Pulmonary artery endothelial cell (primary cell): Measurements from ENCODE around the gene TRIM16. TPM values are rescaled to one million over a fixed set of nuclear protein-coding genes. Genes with fewer than 3 reads are reported as not detected.
"Not testable (repeated sequence)": the region's sequence is repeated elsewhere in the genome, so short reads cannot be mapped to it uniquely, and the experiment has no call there.

Experiments used
- DNase-seq: peaks from one replicate; pipeline ENCODE4 v3.0.0-alpha.2; 2011; ENCODE audit warnings: low read depth, low spot score
- total RNA-seq: library from RNA; depleted of rRNA; stranded (reverse); fragments of >200 nt; gene quantifications from 2 replicates; pipeline ENCODE4 v1.2.3, GENCODE V29; 2014

The TRIM16 gene
- total RNA-seq, result 46.4 and 60.5 TPM in 2 replicates

DNA sequence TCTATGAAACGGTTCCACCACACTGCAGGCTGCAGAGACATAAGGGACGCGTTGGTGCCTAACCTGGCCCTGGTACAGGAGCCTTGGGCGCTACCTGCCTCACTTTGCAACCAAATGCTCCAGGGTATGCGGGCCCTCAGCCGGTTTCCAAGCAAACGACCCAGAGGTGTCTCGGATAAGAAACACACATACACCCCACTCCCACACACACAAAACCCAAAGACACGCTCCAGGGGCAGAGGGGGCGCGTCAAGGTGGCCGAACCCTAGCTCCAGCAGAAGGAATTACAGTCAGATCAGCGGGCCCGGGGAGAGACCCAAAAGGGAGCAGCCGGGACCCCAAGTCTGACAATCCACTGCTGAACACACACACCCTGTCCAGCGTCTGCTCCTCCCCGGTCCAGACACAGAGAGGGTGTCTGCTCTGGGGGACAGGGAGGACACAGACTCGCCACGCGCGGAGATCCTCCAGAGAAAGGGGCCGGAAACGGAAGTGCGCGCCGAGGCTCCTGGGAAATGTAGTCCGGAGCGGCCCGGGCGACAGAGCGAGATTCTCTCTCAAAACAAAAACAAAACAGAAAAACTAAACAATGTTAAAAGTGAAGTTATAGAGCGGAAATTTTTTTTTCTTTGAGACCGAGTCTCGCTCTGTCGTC lies at the start of gene TRIM16:
TSS of gene TRIM16 (minus strand) at position 488 of the 655 bp plus-strand sequence. CDS start 32,702 bp downstream, outside the sequence.
- not testable (repeated sequence) for DNase-seq

- DNase-seq, result not testable (repeated sequence)
These were observed 49.2 kb upstream of the TRIM16 start for GRCh38 chr17:15733174-15733789.

GRCh38 chr17:15731900-15732299 lies 47.8 kb upstream of the TRIM16 start, which contains the start of gene TBC1D26:
TBC1D26 (plus strand) TSS chr17:15732283; CDS start chr17:15735349, 3,066 bp downstream.
- not testable (repeated sequence) for DNase-seq

GRCh38 chr17:15730535-15730934 lies 46.4 kb upstream of the TRIM16 start:
- DNase-seq, result not testable (repeated sequence)

DNA sequence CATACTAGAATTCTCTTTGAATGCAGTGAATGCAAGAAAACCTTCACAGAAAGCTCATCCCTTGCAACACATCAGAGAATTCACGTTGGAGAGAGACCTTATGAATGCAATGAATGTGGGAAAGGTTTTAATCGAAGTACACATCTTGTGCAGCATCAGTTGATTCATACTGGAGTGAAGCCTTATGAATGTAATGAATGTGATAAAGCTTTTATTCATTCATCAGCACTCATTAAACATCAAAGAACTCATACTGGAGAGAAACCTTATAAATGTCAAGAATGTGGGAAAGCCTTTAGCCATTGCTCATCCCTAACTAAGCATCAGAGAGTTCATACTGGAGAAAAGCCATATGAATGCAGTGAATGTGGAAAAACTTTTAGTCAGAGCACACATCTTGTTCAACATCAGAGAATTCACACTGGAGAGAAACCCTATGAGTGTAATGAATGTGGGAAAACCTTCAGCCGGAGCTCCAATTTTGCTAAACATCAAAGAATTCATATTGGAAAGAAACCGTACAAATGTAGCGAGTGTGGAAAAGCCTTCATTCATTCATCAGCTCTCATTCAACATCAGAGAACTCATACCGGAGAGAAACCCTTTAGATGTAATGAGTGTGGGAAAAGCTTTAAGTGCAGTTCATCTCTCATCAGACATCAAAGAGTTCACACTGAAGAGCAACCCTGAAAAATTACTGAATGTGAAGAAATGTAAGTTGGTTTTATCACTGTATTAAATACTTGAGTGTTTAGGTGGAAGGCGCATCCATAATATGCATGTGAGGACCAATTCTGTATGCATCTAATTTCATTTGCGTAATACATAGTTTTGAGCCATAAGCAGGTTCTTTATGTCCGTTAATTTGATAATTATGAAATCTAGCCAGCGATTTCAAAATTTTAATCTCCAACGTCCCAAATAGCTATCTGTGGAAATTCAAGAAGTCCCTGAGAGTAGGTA lies 32.8 kb upstream of the TRIM16 start:
- not testable (repeated sequence) for DNase-seq

DNA sequence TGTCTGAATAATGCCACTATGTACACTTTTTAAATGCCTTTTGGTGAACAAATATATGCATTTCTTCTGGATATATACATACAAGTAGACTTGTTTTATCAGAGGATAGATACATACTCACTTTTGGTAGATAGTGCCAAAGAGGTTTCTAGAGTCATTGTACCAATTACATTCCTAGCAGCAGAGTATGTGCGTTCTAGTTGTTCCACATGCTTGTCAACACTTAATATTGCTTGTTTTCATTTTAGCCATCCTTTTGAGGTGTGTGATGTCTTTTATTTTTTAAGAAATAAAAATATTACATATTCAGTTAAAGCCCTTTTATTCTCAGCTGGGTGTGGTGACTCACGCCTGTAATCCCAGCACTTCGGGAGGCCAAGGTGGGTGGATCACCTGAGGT lies 24.8 kb upstream of the TRIM16 start:
- DNase-seq, result not testable (repeated sequence)

DNA sequence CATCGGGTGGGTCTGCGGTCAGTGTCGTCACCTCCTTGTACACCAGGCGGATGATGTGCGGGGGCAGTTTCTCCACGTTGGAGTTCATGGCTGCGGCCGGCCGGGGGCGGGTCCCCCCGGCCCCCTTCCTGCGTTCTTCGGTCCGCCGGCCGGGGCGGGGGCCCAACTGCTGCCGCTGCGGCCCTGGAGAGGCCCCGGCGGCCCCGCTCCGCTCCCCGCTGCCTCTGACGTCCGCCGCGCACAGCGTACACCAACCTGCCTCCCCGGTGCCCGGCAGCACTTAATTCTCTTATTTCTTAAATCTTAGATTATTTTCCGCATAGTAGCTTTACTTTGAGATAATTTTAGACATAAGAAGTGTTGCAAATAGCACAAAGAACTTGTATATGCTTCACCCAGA lies 20.7 kb upstream of the TRIM16 start:
- DNase-seq, result not testable (repeated sequence)

DNA sequence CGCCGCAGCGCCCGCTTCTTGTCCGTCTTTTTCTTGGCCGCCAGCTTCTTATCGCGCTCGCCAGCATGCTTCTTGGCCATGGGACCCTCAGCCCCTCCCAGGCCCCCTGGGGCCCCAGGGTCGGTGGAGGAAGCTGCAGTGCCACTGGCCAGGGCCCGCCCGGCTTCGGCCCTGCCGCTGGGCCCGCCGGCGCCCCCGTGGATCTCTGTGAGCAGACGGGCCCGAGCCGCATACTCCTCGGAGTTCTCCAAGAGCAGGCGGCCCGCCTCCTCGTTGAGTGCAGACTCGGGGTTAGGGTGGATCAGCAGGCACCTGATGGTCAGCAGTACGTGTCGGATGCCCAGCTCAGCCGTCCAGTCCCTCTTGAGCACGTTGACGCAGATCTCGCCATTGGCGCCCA lies 20.1 kb upstream of the TRIM16 start:
- not testable (repeated sequence) for DNase-seq

- not testable (repeated sequence) for DNase-seq
These were observed 15.8 kb upstream of the TRIM16 start for GRCh38 chr17:15699937-15700336.

DNA sequence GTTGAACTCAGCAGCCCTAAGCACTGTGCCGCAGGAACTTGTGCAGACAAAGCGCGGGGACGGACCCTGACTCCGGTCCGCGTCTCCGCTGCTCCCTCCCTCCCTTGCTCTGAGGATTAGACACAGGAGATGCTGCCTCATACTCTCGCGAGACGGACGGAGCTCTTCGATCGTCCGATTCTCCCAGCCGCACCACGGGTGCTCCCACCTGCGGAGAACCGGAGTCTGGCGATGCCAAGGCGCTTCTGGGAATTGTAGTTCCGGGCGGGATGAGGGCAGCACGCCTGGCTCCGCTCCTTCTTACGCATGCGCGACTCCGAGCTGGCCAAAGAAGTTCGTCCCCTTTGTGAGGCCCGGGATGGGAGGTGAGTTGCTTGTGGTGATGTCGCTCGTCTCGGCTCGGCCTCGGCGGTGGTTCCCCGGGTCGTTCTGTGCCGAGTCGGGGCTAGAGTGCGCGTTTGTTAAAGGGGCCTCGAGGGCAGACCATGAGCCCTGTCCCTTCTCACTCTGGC lies 15.4 kb upstream of the TRIM16 start, which contains the start of gene ZNF286A:
TSS of gene ZNF286A (plus strand) at position 340 of the 512 bp plus-strand sequence. CDS start 578 bp downstream, outside the sequence.
- DNase-seq, result peak; percentile 93

GRCh38 chr17:15698967-15699366 lies 14.9 kb upstream of the TRIM16 start:
- DNase-seq, result not testable (repeated sequence)

DNA sequence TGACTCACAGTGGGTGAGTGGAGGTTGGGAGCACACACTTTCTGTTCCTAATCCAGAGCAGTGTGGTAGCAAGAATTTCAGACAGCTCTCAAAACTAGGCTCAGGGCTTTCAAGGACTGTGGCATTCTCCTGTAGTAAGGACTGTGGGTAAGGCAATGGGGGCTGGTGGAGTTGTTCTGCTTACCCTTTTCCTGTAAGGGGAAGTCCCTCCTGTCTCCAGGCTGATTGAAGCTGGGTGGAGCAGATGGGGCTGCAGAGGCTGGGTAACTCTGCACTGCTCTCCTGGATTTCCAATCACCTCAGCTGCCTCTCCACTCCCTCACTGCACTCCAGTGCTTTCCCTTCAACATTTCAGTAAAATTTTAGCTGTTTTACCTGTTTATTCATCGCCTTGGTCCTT lies 3.4 kb upstream of the TRIM16 start:
- DNase-seq, result not testable (repeated sequence)

- DNase-seq, result not testable (repeated sequence)
These were observed 976 bp downstream of the TRIM16 start for GRCh38 chr17:15683135-15683534.

DNA sequence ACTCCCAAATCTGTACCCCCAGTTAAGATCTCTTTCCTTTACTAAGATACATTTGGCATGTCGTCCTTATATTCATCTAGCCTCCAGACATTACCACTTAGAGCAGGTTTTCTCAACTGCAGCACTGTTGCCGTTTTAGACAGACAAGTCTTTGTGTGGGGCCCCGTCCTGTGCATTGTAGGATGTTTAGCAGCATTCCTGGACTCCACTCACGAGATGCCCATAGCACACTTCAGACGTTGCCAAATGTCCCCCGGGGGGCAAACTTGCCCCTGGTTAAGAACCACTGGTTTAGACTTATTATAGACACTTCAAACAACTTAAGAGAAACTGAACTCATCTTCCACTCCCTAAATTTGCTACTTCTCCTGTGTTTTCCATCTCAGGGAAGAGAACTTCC lies 8.1 kb downstream of the TRIM16 start:
- not testable (repeated sequence) for DNase-seq

GRCh38 chr17:15674640-15675039 lies 9.5 kb downstream of the TRIM16 start:
- DNase-seq, result not testable (repeated sequence)

GRCh38 chr17:15669526-15669925 lies 14.6 kb downstream of the TRIM16 start:
- DNase-seq, result not testable (repeated sequence)

- no peak for DNase-seq
These were observed 20.4 kb downstream of the TRIM16 start for GRCh38 chr17:15663691-15664090.

- no peak for DNase-seq
These were observed 20.9 kb downstream of the TRIM16 start for GRCh38 chr17:15663176-15663575.

DNA sequence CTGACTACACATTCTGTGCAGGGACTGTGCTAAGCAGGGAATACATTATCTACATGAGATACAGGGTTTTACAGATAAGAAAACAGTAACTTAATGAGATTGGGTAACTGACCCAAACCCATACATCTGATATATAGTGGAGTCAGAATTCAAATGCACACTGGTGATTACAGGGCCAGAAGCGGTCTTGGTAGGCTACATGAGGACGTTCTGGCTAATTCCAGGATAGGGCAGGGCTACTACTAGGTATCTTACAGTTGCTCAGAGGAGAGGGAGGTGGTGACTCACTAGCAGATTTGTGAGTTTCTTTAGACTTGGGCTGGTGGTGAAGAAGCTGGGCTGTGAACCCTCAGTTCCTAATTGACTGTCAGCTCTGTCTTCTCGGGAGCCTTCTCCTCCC lies 21.4 kb downstream of the TRIM16 start:
- no peak for DNase-seq

- DNase-seq, result no peak
These were observed 24.0 kb downstream of the TRIM16 start for GRCh38 chr17:15660077-15660476.

GRCh38 chr17:15659663-15660062 lies 24.4 kb downstream of the TRIM16 start:
- no peak for DNase-seq
